OCI-LY7 (cell line): ENCODE data around the gene TRIP13.

Experiments used
- EZH2phosphoT487 ChIP-seq: fragments of 200-600 bp; sonication (generic); IDR thresholded peaks from 2 replicates; pipeline ENCODE4 v1.6.1; 2018; ENCODE audit warnings: low read depth, borderline replicate concordance, mild to moderate bottlenecking, mixed run types, antibody characterized with exemption, low read length, moderate library complexity, mixed read lengths
- TF ChIP-seq, protein P1 (sequence below): fragments of 200-600 bp; sonication (generic); conservative IDR thresholded peaks from 2 replicates; pipeline ENCODE4 v1.5.1; 2014; ENCODE audit warnings: mild to moderate bottlenecking, antibody characterized with exemption, low read length, moderate library complexity, mixed read lengths

DNA sequence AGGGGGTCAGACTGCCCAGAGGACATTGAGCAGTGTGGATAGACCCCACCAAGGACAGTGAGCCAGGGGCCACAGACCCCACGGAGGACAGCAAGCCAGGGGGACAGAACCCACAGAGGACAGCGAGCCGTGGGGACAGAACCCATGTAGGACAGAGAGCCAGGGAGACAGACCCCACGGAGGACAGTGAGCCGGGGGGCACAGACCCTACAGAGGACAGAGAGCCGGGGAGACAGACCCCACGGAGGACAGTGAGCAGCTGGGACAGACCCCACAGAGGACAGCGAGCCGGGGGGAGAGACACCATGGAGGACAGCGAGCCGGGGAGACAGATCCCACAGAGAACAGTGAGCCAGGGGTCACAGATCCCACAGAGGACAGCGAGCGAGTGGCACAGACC lies 38.5 kb upstream of the TRIP13 start:
- TF ChIP-seq, protein P1, sequence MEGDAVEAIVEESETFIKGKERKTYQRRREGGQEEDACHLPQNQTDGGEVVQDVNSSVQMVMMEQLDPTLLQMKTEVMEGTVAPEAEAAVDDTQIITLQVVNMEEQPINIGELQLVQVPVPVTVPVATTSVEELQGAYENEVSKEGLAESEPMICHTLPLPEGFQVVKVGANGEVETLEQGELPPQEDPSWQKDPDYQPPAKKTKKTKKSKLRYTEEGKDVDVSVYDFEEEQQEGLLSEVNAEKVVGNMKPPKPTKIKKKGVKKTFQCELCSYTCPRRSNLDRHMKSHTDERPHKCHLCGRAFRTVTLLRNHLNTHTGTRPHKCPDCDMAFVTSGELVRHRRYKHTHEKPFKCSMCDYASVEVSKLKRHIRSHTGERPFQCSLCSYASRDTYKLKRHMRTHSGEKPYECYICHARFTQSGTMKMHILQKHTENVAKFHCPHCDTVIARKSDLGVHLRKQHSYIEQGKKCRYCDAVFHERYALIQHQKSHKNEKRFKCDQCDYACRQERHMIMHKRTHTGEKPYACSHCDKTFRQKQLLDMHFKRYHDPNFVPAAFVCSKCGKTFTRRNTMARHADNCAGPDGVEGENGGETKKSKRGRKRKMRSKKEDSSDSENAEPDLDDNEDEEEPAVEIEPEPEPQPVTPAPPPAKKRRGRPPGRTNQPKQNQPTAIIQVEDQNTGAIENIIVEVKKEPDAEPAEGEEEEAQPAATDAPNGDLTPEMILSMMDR, result no peak
- TF ChIP-seq EZH2phosphoT487, result no peak
